K562 (cell line): ENCODE data around the gene LEO1. TPM values are rescaled to one million over a fixed set of nuclear protein-coding genes. Genes with fewer than 3 reads are reported as not detected.
A peak's percentile ranks its signal among the peaks of the same experiment; 100 is the strongest.

Experiments
- ARHGAP35 ChIP-seq: fragments of 450-650 bp; IDR thresholded peaks from 2 replicates; pipeline ENCODE4 v1.6.1; 2018; ENCODE audit not compliant: partially characterized antibody
- ARID1B ChIP-seq: fragments of 450-650 bp; IDR thresholded peaks from 2 replicates; pipeline ENCODE4 v1.6.1; 2016; ENCODE audit warnings: antibody characterized with exemption, mild to moderate bottlenecking, inconsistent platforms
- ATF7 ChIP-seq: fragments of 450-650 bp; IDR thresholded peaks from 2 replicates; pipeline ENCODE4 v1.7.1; 2014; ENCODE audit warnings: mild to moderate bottlenecking, moderate library complexity
- BCL6 ChIP-seq: fragments of 250-450 bp; sonication (Bioruptor Pico); IDR thresholded peaks from 2 replicates; pipeline ENCODE4 v1.4.0; 2020
- E2F8 ChIP-seq: fragments of 450-650 bp; IDR thresholded peaks from 2 replicates; pipeline ENCODE4 v1.7.1; 2018; ENCODE audit warnings: mild to moderate bottlenecking, low read depth; ENCODE audit not compliant: partially characterized antibody
- ETV1 ChIP-seq: fragments of 450-650 bp; conservative IDR thresholded peaks from 2 replicates; pipeline ENCODE4 v1.6.1; 2016; ENCODE audit warnings: missing genetic modification characterization, control low read depth, low read depth, missing compliant biosample characterization
- GATAD2B ChIP-seq: fragments of 450-650 bp; IDR thresholded peaks from 2 replicates; pipeline ENCODE4 v1.6.1; 2017; ENCODE audit warnings: mild to moderate bottlenecking, borderline replicate concordance
- HDAC2 ChIP-seq: fragments of 450-650 bp; IDR thresholded peaks from 2 replicates; pipeline ENCODE4 v1.6.1; 2016; ENCODE audit warnings: mild to moderate bottlenecking
- JUND ChIP-seq, 2 experiments: IDR thresholded peaks; 2 replicates in 1 of 2; 3 replicates in 1 of 2; pipeline ENCODE4 v1.6.1; 2011; ENCODE audit warnings: borderline replicate concordance in 2 of 2, low read depth in 2 of 2, low read length in 2 of 2, improper control_type of control experiment in 1 of 2, missing biosample characterization in 1 of 2, missing genetic modification characterization in 1 of 2, missing genetic modification reagents in 1 of 2
- KAT7 ChIP-seq: sonication (generic); formaldehyde crosslinking; IDR thresholded peaks from 2 replicates; pipeline ENCODE4 v1.8.0; 2022; ENCODE audit warnings: missing genetic modification reagents, mild to moderate bottlenecking, borderline replicate concordance
- L3MBTL2 ChIP-seq: fragments of 450-650 bp; IDR thresholded peaks from 2 replicates; pipeline ENCODE4 v1.6.1; 2016; ENCODE audit warnings: mild to moderate bottlenecking, moderate library complexity
- MECOM ChIP-seq: fragments of 250-450 bp; sonication (Bioruptor Pico); IDR thresholded peaks from 2 replicates; pipeline ENCODE4 v1.8.0; 2022; ENCODE audit warnings: inconsistent platforms
- NCOA1 ChIP-seq: fragments of 450-650 bp; IDR thresholded peaks from 2 replicates; pipeline ENCODE4 v1.6.1; 2016; ENCODE audit warnings: low read depth
- NKRF ChIP-seq: fragments of 450-650 bp; IDR thresholded peaks from 2 replicates; pipeline ENCODE4 v1.6.1; 2016; ENCODE audit warnings: borderline replicate concordance
- PML ChIP-seq: IDR thresholded peaks from 2 replicates; pipeline ENCODE4 v1.6.1; 2012; ENCODE audit warnings: low read length, inconsistent platforms
- SETDB1 ChIP-seq: IDR thresholded peaks from one replicate; pipeline ENCODE4 v1.6.1; 2012; ENCODE audit warnings: low read length, control low read depth, inconsistent platforms
- VEZF1 ChIP-seq: fragments of 200-800 bp; sonication (Bioruptor generic); IDR thresholded peaks from 2 replicates; pipeline ENCODE4 v1.6.1; 2017; ENCODE audit warnings: missing genetic modification characterization, missing compliant biosample characterization
- YBX1 ChIP-seq: fragments of 450-650 bp; IDR thresholded peaks from 2 replicates; pipeline ENCODE4 v1.7.1; 2016; ENCODE audit warnings: mild to moderate bottlenecking
- ZBTB8A ChIP-seq: fragments of 450-650 bp; IDR thresholded peaks from 2 replicates; pipeline ENCODE4 v1.6.1; 2018; ENCODE audit warnings: mild to moderate bottlenecking, moderate library complexity; ENCODE audit not compliant: partially characterized antibody
- polyA plus RNA-seq, 8 experiments: library from polyadenylated mRNA; depleted of rRNA in 4 of 8; stranded (reverse) in 5 of 8; unstranded in 3 of 8; fragments of >200 nt; fragmentation: Nextera tagmentation in 2 of 8; fragmentation: Illumina TruSeq in 1 of 8; extraction: Ambion mirVana in 2 of 8; extraction: Trizol in 1 of 8; gene quantifications; 2 replicates each; pipeline versions ENCODE4 v1.2.1 to v1.2.3, GENCODE V29; 2011 to 2014; ENCODE audit warnings: inconsistent platforms in 1 of 8, missing spikeins in 1 of 8
- total RNA-seq, 7 experiments: library from RNA; depleted of rRNA in 6 of 7; stranded (reverse); fragments of >200 nt in 6 of 7; fragmentation: Illumina TruSeq in 2 of 7; extraction: Trizol in 2 of 7; gene quantifications; 2 replicates each; pipeline versions ENCODE4 v1.2.1 to v1.2.3, GENCODE V29; 2011 to 2021; ENCODE audit warnings: low replicate concordance in 1 of 7

The LEO1 gene
- total and polyA plus RNA-seq, 9 of the 15 experiments (the other 6 are each of a cell fraction or from before 2014, with no cell fraction given) = 8.4 to 48.3 (median 37.9) TPM

DNA sequence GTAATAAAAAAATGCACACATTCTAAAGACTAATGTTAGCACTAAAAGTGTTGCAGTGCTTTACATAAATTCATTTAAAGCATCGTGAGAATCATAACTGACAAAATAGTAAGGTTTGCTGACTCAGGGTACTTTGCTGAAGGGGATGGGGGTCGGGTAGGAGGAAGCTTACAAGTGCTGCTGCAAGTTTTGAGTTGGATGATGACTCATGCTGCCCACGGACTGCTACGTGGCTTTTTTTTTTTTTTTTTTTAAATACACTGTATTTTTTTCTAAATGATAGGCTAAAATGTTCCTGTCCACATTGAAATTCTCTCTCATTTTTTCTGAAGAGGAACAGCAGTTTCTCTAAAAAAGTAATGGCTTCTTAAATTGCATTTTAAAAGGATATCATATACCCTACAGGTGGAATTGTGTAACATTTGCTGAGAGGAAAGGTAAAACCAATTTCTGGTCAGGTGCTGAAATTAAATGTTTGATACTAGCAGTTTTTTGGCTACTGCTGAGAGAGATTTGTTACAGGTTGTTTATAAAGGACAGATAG is 49.6 kb upstream of the LEO1 start (continued):
- peak; percentile 54 for TF ChIP-seq NCOA1
- TF ChIP-seq ETV1 = no peak
- TF ChIP-seq PML = 0 out of 2 replicates have a peak, but pooled peaks have one; percentile 22
- peak; percentile 28 for TF ChIP-seq E2F8
- TF ChIP-seq L3MBTL2 = peak; percentile 19; the same call in 1 of the 2 replicates
- TF ChIP-seq ARID1B = peak; percentile 77
- TF ChIP-seq GATAD2B = peak; percentile 28; the same call in 1 of the 2 replicates
- TF ChIP-seq ATF7 = peak; percentile 59
- no peak for TF ChIP-seq ARHGAP35
- no peak for TF ChIP-seq ZBTB8A
- TF ChIP-seq VEZF1 (CRISPR knock-in tag) = peak; percentile 43; the same call in 1 of the 2 replicates
- no peak for TF ChIP-seq YBX1
- TF ChIP-seq BCL6 = no peak
- peak; percentile 58; the same call in 1 of the 2 replicates for TF ChIP-seq NKRF
- peak; percentile 80; the same call in 1 of the 2 replicates for TF ChIP-seq HDAC2
- TF ChIP-seq JUND (IDR thresholded peaks at IDR 0.05; ENCODE audit: borderline replicate concordance, low read depth, low read length) = peak; percentile 99
- TF ChIP-seq JUND (tag; IDR thresholded peaks at IDR 0.05; ENCODE audit: borderline replicate concordance, low read depth, low read length) = peak; percentile 99
- TF ChIP-seq SETDB1 = no peak
- 0 out of 2 replicates have a peak, but pooled peaks have one; percentile 47 for TF ChIP-seq KAT7 (CRISPR knock-in tag)
- TF ChIP-seq MECOM (CRISPR knock-in tag) = no peak
